ENCODE measurements around the gene GFY. TPM values are rescaled to one million over a fixed set of nuclear protein-coding genes. Genes with fewer than 3 reads are reported as not detected.
A peak's percentile ranks its signal among the peaks of the same experiment; 100 is the strongest.

GFY gene
- total and polyA plus RNA-seq, 9 of the 15 experiments (the other 6 are each of a cell fraction or from before 2014, with no cell fraction given) = 0.06 to 0.40 (median 0.19) TPM; not detected in 3

DNA sequence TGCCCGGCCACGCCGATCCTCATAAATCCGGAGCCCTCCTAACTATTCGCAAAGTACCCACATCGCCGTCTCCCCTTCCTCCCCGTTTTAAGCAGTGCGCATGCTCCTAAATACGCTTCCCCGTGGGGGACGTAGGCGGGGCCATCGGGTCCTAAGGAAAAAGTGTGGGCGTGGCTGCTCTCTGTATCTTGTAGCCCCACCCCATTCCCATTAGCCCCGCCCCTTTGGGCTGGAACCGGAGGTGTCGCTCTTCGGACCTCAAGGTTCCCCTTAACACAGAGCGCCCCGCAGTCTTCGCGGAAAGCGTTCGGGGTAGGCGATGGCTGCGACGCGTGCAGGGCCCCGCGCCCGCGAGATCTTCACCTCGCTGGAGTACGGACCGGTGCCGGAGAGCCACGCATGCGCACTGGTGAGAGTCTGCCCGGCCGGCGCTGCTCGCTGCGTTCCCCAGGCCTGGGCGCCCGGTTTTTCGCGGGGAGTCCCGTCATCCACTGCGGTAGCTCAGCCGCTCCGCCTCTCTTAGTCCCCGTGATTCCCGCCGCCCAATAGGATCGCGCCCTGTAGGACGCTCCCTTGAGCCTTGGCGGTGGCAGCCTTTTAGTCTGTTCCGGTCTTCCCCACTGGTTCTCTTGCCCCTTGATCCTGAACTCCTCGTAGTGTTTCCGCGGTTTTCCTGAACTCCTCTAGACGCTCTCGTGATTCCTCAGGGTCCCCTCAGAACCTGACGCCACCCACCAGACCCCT lies 28.0 kb downstream of the GFY start, which contains the start of gene ALDH16A1 (continued):
- TF ChIP-seq, protein P1, sequence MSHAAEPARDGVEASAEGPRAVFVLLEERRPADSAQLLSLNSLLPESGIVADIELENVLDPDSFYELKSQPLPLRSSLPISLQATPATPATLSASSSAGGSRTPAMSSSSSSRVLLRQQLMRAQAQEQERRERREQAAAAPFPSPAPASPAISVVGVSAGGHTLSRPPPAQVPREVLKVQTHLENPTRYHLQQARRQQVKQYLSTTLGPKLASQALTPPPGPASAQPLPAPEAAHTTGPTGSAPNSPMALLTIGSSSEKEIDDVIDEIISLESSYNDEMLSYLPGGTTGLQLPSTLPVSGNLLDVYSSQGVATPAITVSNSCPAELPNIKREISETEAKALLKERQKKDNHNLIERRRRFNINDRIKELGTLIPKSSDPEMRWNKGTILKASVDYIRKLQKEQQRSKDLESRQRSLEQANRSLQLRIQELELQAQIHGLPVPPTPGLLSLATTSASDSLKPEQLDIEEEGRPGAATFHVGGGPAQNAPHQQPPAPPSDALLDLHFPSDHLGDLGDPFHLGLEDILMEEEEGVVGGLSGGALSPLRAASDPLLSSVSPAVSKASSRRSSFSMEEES (CRISPR knock-in tag; IDR thresholded peaks at IDR 0.05) = no peak
- TF ChIP-seq MIER1 (IDR thresholded peaks at IDR 0.05; ENCODE audit: low read depth) = no peak
- TF ChIP-seq GTF2F1 (IDR thresholded peaks at IDR 0.05; ENCODE audit: low read depth, low read length) = peak; percentile 61; the same call in 1 of the 2 replicates
- TF ChIP-seq, protein P2, sequence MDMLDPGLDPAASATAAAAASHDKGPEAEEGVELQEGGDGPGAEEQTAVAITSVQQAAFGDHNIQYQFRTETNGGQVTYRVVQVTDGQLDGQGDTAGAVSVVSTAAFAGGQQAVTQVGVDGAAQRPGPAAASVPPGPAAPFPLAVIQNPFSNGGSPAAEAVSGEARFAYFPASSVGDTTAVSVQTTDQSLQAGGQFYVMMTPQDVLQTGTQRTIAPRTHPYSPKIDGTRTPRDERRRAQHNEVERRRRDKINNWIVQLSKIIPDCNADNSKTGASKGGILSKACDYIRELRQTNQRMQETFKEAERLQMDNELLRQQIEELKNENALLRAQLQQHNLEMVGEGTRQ (CRISPR knock-in tag; IDR thresholded peaks at IDR 0.05) = peak; percentile 95
- TF ChIP-seq ETS1 (conservative IDR thresholded peaks at IDR 0.05; ENCODE audit: control insufficient read depth, low read depth, low read length) = 0 out of 2 replicates have a peak, but pooled peaks have one; percentile 44
- no peak for TF ChIP-seq TCF3 (CRISPR knock-in tag; IDR thresholded peaks at IDR 0.05)
- peak; percentile 98 for TF ChIP-seq POLR2AphosphoS5 (IDR thresholded peaks at IDR 0.05; ENCODE audit: control insufficient read depth, insufficient read depth, low read depth, low read length)
- no peak for TF ChIP-seq ID3 (CRISPR knock-in tag; IDR thresholded peaks at IDR 0.05)
- TF ChIP-seq ID3 (tag; IDR thresholded peaks at IDR 0.05) = no peak
- TF ChIP-seq RFX1 (IDR thresholded peaks at IDR 0.05) = no peak
- 0 out of 2 replicates have a peak, but pooled peaks have one; percentile 27 for TF ChIP-seq SOX6 (IDR thresholded peaks at IDR 0.05)
- TF ChIP-seq SMARCA4 (IDR thresholded peaks at IDR 0.05) = no peak
- TF ChIP-seq, protein P3, sequence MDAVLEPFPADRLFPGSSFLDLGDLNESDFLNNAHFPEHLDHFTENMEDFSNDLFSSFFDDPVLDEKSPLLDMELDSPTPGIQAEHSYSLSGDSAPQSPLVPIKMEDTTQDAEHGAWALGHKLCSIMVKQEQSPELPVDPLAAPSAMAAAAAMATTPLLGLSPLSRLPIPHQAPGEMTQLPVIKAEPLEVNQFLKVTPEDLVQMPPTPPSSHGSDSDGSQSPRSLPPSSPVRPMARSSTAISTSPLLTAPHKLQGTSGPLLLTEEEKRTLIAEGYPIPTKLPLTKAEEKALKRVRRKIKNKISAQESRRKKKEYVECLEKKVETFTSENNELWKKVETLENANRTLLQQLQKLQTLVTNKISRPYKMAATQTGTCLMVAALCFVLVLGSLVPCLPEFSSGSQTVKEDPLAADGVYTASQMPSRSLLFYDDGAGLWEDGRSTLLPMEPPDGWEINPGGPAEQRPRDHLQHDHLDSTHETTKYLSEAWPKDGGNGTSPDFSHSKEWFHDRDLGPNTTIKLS (IDR thresholded peaks at IDR 0.05; ENCODE audit: borderline replicate concordance, low read depth) = peak; percentile 44; the same call in 1 of the 2 replicates
- no peak for TF ChIP-seq ZNF140 (CRISPR knock-in tag; IDR thresholded peaks at IDR 0.05)
- no peak for TF ChIP-seq SMAD3 (CRISPR knock-in tag; conservative IDR thresholded peaks at IDR 0.05)
- peak; percentile 35 for TF ChIP-seq RBM25 (IDR thresholded peaks at IDR 0.05; ENCODE audit: low read depth, low read length, severe bottlenecking)
- TF ChIP-seq NCOA4 (IDR thresholded peaks at IDR 0.05; ENCODE audit: partially characterized antibody) = no peak
- no peak for TF ChIP-seq MTA2 (IDR thresholded peaks at IDR 0.05; ENCODE audit: low read depth)
- TF ChIP-seq U2AF1 (optimal IDR thresholded peaks at IDR 0.05; ENCODE audit: low read depth, low read length) = no peak
- TF ChIP-seq BRCA1 (IDR thresholded peaks at IDR 0.05) = no peak
- TF ChIP-seq BRCA1 (CRISPR knock-in tag; IDR thresholded peaks at IDR 0.05) = no peak
- no peak; the same call in 1 of the 2 replicates for TF ChIP-seq TCF7 (IDR thresholded peaks at IDR 0.05; ENCODE audit: borderline replicate concordance)
- peak; percentile 83 for TF ChIP-seq ZNF143 (CRISPR knock-in tag; IDR thresholded peaks at IDR 0.05)
